Neural progenitor cell (in vitro differentiated cells): ENCODE data around the gene SUN1.

Source experiments
- CTCF ChIP-seq: fragments of 200-600 bp; sonication (generic); IDR thresholded peaks from 2 replicates; pipeline ENCODE4 v1.5.1; 2017; ENCODE audit warnings: antibody characterized with exemption, mild to moderate bottlenecking
- EZH2 ChIP-seq: fragments of 200-600 bp; sonication (generic); IDR thresholded peaks from 2 replicates; pipeline ENCODE4 v1.6.1; 2017; ENCODE audit warnings: antibody characterized with exemption, mild to moderate bottlenecking, moderate library complexity
- EZH2phosphoT487 ChIP-seq: fragments of 200-600 bp; sonication (generic); IDR thresholded peaks from 2 replicates; pipeline ENCODE4 v1.6.1; 2017; ENCODE audit warnings: antibody characterized with exemption

- TF ChIP-seq CTCF (no peak), EZH2phosphoT487 (no peak), EZH2 (no peak)
Observed at GRCh38 chr7:833601-834258, 1.5 kb downstream of the SUN1 start.
